Adrenal gland (tissue), 12 donors: ENCODE results near the gene CRELD1. TPM values are rescaled to one million over a fixed set of nuclear protein-coding genes. Genes with fewer than 3 reads are reported as not detected.

ENCODE experiments used
- DNase-seq, 7 donors: peaks; one replicate each; pipeline ENCODE4 v3.0.0-alpha.2; 2019 to 2020
- H3K27ac ChIP-seq, 5 donors: fragments of 200-600 bp; sonication (generic) in 4 of 5; 1 replicate in 3 of 5; 2 replicates in 2 of 5; pipeline versions ENCODE4 v1.5.1 to v1.8.0; 2016 to 2020; ENCODE audit warnings: mild to moderate bottlenecking in 1 of 5
- H3K27me3 ChIP-seq: fragments of 200-600 bp; 2 replicates; pipeline ENCODE4 v1.8.0; 2021
- H3K36me3 ChIP-seq, 2 donors: fragments of 200-600 bp; replicated peaks in 1 of 2; 1 replicate in 1 of 2; 2 replicates in 1 of 2; pipeline versions ENCODE4 v1.5.1 to v1.8.0; 2018 to 2022
- H3K4me1 ChIP-seq, 2 donors: fragments of 200-600 bp; replicated peaks in 1 of 2; 1 replicate in 1 of 2; 2 replicates in 1 of 2; pipeline versions ENCODE4 v1.5.1 to v1.8.0; 2018 to 2021
- H3K4me3 ChIP-seq, 4 donors: fragments of 200-600 bp; sonication (generic) in 3 of 4; one replicate each; pipeline ENCODE4 v1.5.1; 2016 to 2018
- H3K9me3 ChIP-seq, 3 donors: fragments of 200-600 bp; sonication (generic) in 1 of 3; replicated peaks in 1 of 3; 1 replicate in 2 of 3; 2 replicates in 1 of 3; pipeline versions ENCODE4 v1.5.1 to v1.8.0; 2016 to 2021
- CTCF ChIP-seq, 6 experiments: fragments of 450-650 bp in 4 of 6; fragments of 200-600 bp in 2 of 6; sonication (generic) in 1 of 6; IDR thresholded peaks; 1 replicate in 5 of 6; 2 replicates in 1 of 6; pipeline versions ENCODE4 v1.5.1 to v1.8.0; 2016 to 2021; ENCODE audit warnings: antibody characterized with exemption in 6 of 6, mild to moderate bottlenecking in 2 of 6, moderate library complexity in 1 of 6
- POLR2A ChIP-seq, 2 donors: fragments of 450-650 bp; IDR thresholded peaks; one replicate each; pipeline ENCODE4 v1.6.1; 2017; ENCODE audit warnings: antibody characterized with exemption in 2 of 2, mild to moderate bottlenecking in 2 of 2, moderate library complexity in 1 of 2
- WGBS, 4 donors: extraction: QIAGEN DNeasy Blood & Tissue Kit in 2 of 4; methylation state at CpG; one replicate each; pipeline versions ENCODE4 v1.1.5 to v1.1.7; 2013 to 2017; 5-methylcytosine and 5-hydroxymethylcytosine counted together
- intact Hi-C, 2 donors: fragments of 100-400 bp; cut with DNase I; formaldehyde crosslinking; loops; one replicate each; pipeline versions ENCODE4 v1.14.1 to v1.15.0; 2022 to 2023
- polyA plus RNA-seq, 3 donors: library from polyadenylated mRNA; stranded (reverse); fragments of 200-250 nt in 2 of 3; fragments of 350-450 nt in 1 of 3; fragmentation: Illumina TruSeq in 1 of 3; extraction: RNeasy Lipid Tissue Mini Kit (QIAGEN cat#74804) in 1 of 3; gene quantifications; one replicate each; pipeline ENCODE4 v1.2.3, GENCODE V29; 2013 to 2014
- total RNA-seq, 9 donors: library from RNA; depleted of rRNA in 4 of 9; stranded (reverse); fragments of >200 nt in 4 of 9; fragments of 120-200 nt in 1 of 9; fragmentation: NEBNext Ultra II Directional in 1 of 9; extraction: Animal tissue kit (Norgen Biotek cat#: 25700) in 1 of 9; gene quantifications; one replicate each; pipeline versions ENCODE4 v1.1.0 to v1.2.4, GENCODE V29; 2013 to 2023
- donor health status: healthy with polysubstance abuse.
- donor health status: Bipolar disorder and iron deficiency.
- donor health status: DM: yes; HTN: yes; CAD: no.
- donor health status: DM: no; HTN: no; CAD: no.
- donor health status: DM: no; HTN: no; CAD: no.
- donor health status: DM: yes; HTN: yes; CAD: no.

CRELD1 gene
- total and polyA plus RNA-seq, 12 donors: 28.8 to 137 (median 47.8) TPM

- TF ChIP-seq POLR2A (IDR thresholded peaks at IDR 0.05) (no peak), CTCF (IDR thresholded peaks at IDR 0.05) (no peak)
- Histone ChIP-seq H3K9me3 (no peaks in the 10 kb centered on the region), H3K4me3 (no peak overlapping the region), H3K27ac (no peak overlapping the region), H3K36me3 (no peaks in the 10 kb centered on the region), H3K4me1 (peaks cover 18 to 45% of the 10 kb centered on the region in 2 donors), H3K27me3 (no peaks in the 10 kb centered on the region)
- DNase-seq: no peak
- WGBS, 4 donors: 80 to 94% (median 92%) methylated on average over 5 of the region's 5 CpGs
- intact Hi-C loops: no loop called here
These were observed 46.2 kb upstream of the CRELD1 start for GRCh38 chr3:9887480-9887879.

- intact Hi-C loops: no loop called here
These were observed 45.1 kb upstream of the CRELD1 start for GRCh38 chr3:9888540-9888939.

GRCh38 chr3:9889405-9889804 is 44.2 kb upstream of the CRELD1 start:
- Histone ChIP-seq H3K27me3 (no peaks in the 10 kb centered on the region), H3K27ac (peak overlapping the region in 4 of 5 donors; percentile 51 to 98 (median 94)), H3K9me3 (no peaks in the 10 kb centered on the region), H3K4me3 (no peak overlapping the region), H3K4me1 (peaks cover 19 to 52% of the 10 kb centered on the region in 2 donors), H3K36me3 (peaks cover 0 to 13% of the 10 kb centered on the region in 2 donors)
- 48 to 52% (median 50%) methylated on average over 5 of the region's 5 CpGs for WGBS, 4 donors
- TF ChIP-seq POLR2A (IDR thresholded peaks at IDR 0.05): no peak
- TF ChIP-seq CTCF (IDR thresholded peaks at IDR 0.05): no peak
- intact Hi-C loops: no loop called here
- DNase-seq: peak in 2 of 7 donors; percentile 26 to 49

More at GRCh38 chr3:9888540-9888939, 45.1 kb upstream of the CRELD1 start:
- H3K27ac ChIP-seq: peak overlapping the region; percentile 0 to 98 (median 77)
- WGBS, 4 donors: 66 to 80% (median 76%) methylated on average over 3 of the region's 3 CpGs
- H3K36me3 ChIP-seq: peaks cover 0 to 8% of the 10 kb centered on the region in 2 donors
- TF ChIP-seq CTCF (IDR thresholded peaks at IDR 0.05): no peak
- TF ChIP-seq POLR2A (IDR thresholded peaks at IDR 0.05): no peak
- peak in 2 of 7 donors; percentile 36 to 37 for DNase-seq
- H3K9me3 ChIP-seq: no peaks in the 10 kb centered on the region
- H3K4me1 ChIP-seq: peaks cover 18 to 54% of the 10 kb centered on the region in 2 donors
- H3K4me3 ChIP-seq: no peak overlapping the region
- H3K27me3 ChIP-seq: no peaks in the 10 kb centered on the region

GRCh38 chr3:9890249-9891071 is 43.2 kb upstream of the CRELD1 start, which contains the start of gene JAGN1:
JAGN1 (plus strand) TSS chr3:9890610; CDS start chr3:9890723, 113 bp downstream.
- intact Hi-C loops: no loop called here
- peaks cover 0 to 13% of the 10 kb centered on the region in 2 donors for H3K36me3 ChIP-seq
- no peaks in the 10 kb centered on the region for H3K9me3 ChIP-seq
- H3K4me3 ChIP-seq: peak within 1 kb of the TSS; percentile 70 to 99 (median 90)
- peak within 1 kb of the TSS; percentile 75 to 98 (median 93) for H3K27ac ChIP-seq
- TF ChIP-seq CTCF (IDR thresholded peaks at IDR 0.05): no peak
- peak; percentile 87 to 96 for TF ChIP-seq POLR2A (IDR thresholded peaks at IDR 0.05)
- no peaks in the 10 kb centered on the region for H3K27me3 ChIP-seq
- H3K4me1 ChIP-seq: peaks cover 19 to 48% of the 10 kb centered on the region in 2 donors
- DNase-seq: peak; percentile 90 to 96 (median 91)
- 0 to 8% (median 0%) methylated on average over 1 to 62 of the region's 62 CpGs for WGBS, 4 donors
